Right lobe of liver (tissue), 4 donors: ENCODE measurements around the gene PRKACG.

ENCODE experiments used
- CTCF ChIP-seq, 4 donors: fragments of 200-600 bp in 3 of 4; fragments of 450-650 bp in 1 of 4; IDR thresholded peaks; one replicate each; pipeline versions ENCODE4 v1.5.1 to v1.8.0; 2016 to 2022; ENCODE audit warnings: antibody characterized with exemption in 4 of 4, mild to moderate bottlenecking in 2 of 4
- POLR2A ChIP-seq: fragments of 450-650 bp; IDR thresholded peaks from one replicate; pipeline ENCODE4 v1.6.1; 2017; ENCODE audit warnings: antibody characterized with exemption, mild to moderate bottlenecking
- donor health status: DM: no; HTN: no; CAD: no.
- donor health status: DM: no; HTN: no; CAD: no.
- donor health status: DM: no; HTN: yes; CAD: no.

- TF ChIP-seq CTCF (IDR thresholded peaks at IDR 0.05) (no peak), POLR2A (no peak)
These were observed 9.1 kb downstream of the PRKACG start for GRCh38 chr9:69004836-69005235.
